HG02938 (cell line): ENCODE measurements around the gene SNX24.

Experiments used
- ATAC-seq: cut with Tn5 transposase; IDR thresholded peaks from one replicate; pipeline ENCODE4 v1.9.1; 2021; ENCODE audit warnings: mild to moderate bottlenecking, moderate library complexity; ENCODE audit not compliant: unreplicated experiment

The SNX24 gene

DNA sequence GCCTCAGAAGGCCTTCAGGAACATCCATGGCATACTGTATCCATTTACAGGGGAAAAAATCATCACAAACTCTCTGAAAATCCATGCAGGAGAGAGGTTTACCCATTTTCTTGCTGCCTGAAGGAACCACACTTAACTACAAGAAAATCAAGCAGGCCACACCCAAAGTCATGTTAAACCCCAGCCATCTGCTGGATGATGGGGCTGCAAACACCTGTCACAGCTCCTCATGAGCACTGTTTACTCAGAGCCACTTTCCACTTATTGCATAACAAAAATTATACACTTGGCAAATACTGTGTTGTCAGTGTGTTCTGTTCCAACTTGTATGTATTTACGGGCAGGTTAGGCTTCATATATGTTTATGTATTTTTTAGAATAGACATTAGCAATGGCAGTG is 155.3 kb downstream of the SNX24 start:
- ATAC-seq: no peak

- ATAC-seq: no peak
These were observed 156.4 kb downstream of the SNX24 start for GRCh38 chr5:123001808-123002207.

DNA sequence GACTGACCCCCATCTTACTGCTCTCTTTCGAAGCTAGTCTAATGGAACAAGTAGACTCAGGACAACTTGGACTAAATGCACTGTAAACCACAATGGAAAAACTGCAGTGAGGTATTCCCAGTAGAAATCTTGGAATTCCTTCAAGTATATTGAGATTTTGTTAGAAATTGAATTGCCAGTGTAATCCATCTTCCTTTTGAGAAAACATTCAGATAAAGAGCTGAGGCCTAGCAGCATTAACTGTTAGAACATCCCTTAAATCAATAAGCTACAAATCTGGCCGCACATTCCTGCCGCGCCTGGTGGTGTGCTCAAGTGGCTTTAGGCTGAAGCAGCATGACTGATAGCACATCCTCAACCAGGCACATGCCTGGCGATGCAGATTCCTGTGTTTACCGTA is 161.8 kb downstream of the SNX24 start:
- no peak for ATAC-seq

DNA sequence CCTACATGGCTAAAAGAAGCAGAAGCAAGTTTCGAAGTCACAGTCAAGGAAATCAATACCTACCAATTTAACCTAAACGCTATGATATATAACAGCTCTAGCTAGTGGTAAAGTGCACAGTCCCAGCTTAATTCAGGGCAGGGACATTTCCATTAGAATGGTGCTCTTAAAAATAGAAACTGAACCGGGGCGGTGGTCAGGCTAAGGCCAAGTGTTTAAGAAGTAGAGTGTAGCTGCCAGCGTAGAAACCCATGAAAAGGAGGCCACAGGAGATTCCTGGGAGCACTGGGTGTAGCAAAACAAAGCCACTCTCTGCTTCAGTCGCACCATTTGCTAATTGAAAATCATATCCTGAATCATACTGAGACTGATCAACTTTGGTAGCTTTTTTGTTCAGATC is 162.3 kb downstream of the SNX24 start:
- no peak for ATAC-seq

DNA sequence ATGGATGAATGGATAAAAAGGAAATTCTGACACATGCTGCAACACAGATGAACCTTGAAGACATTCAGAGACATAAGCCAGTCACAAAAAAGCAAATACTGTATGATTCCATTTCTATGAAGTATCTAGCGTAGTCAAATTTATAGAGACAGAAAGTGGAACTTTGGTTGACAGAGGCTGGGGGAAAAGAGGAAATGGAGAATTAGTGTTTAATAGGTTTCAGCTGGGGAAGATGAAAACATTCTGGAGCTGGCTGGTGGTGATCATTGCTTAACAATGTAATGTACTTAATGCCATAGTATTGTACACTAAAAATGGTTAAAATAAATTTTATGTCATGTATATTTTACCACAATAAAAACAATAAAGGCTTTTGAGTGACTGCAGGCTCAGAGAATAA is 166.9 kb downstream of the SNX24 start:
- no peak for ATAC-seq

DNA sequence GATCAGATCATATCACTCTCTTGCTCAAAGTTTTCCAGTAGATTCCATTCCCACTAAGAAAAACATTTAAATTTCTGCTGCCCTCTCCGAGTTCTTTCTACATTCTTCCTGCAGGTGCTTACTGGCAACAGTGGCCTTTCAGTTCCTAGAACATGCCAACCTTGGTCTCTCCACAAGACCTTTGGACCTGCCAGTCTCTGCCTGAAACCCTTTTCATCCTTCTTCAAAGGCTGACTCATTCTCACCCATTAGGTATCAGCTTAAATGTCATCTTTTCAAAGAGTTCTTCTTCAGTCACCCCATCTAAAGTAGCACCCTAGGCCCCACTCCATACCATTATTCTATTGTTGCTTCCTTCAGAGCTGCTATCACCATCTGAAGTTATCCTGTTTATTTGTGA is 169.3 kb downstream of the SNX24 start:
- no peak for ATAC-seq

DNA sequence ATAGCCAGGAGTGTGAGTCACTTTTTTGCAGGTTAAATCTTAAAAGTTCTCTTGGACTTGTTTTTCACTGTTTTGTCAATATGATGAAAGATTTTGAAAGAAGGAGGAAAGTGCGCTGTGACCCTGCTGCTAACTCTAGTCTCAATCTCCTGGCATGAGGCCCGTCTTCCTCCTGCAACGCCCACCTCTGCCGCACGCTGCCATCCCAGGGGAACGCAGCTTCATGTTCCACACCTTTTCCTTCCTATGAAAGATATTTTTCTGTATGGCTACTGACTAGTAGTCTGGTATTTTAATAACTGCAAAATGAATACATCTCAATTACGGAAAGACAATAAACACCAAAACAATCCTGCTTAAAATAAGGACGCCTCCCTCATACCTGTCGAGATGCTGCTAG is 182.8 kb downstream of the SNX24 start:
- ATAC-seq: no peak

GRCh38 chr5:123033157-123033671 is 187.8 kb downstream of the SNX24 start:
- no peak for ATAC-seq

DNA sequence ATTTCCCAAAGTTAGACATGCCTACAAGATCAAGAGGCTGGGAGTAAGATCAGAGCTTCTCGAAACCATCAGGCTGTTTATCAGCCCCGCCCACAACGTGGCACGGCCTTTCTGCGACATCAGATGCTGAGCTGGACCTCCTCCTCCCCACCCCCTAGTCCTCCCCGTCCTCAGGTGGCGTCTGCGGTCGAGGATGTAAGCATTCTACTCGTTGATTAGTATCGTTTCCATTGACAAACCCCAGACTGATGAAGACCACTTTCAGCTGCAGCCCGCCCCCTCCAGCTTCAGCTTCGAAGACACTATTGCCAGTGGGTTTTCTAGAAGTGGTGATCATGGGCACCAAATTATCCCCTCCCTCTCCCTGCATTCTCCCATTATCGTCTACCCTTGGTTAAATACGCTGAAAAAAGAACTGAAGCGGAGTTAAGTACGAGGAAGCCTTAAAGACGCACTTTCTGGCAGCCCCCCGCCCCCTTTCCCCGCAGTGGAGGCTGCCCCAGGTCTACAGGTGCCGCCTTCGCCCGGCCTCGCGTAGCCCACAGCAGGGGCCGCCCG is 190.0 kb downstream of the SNX24 start:
- ATAC-seq: peak; percentile 28

DNA sequence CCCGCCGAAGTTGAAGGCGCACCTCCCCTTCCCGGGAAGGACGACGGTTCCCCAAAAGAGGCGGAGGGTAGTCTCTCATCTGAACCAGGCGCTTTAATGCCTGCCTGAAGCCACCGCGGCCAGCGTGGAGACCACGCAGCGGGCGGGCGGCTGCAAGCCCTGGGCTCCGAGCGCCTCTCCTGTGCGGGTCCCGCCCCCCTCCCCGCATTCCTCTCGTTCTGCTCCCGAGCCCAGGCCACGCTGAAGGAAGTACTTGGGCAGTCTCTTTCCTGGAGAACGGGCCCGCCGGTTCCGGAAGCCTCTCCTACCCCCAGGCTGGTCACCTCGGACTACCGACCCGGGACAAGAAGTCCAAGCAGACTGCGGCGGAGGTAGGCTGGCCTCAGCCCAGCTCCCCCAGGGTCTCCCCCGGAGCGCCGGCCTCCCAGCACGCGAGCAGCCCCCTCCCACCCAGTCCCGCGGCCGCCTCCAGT is 190.5 kb downstream of the SNX24 start:
- ATAC-seq: peak; percentile 10

GRCh38 chr5:123036391-123037103 is 191.1 kb downstream of the SNX24 start, which contains the start of gene PPIC:
TSS of gene PPIC (minus strand) at chr5:123036725. CDS start at chr5:123036625, 100 bp downstream.
- peak; percentile 49 for ATAC-seq

- ATAC-seq: no peak
These were observed 191.6 kb downstream of the SNX24 start for GRCh38 chr5:123037104-123037418.

- ATAC-seq: no peak
These were observed 194.3 kb downstream of the SNX24 start for GRCh38 chr5:123039673-123040072.

DNA sequence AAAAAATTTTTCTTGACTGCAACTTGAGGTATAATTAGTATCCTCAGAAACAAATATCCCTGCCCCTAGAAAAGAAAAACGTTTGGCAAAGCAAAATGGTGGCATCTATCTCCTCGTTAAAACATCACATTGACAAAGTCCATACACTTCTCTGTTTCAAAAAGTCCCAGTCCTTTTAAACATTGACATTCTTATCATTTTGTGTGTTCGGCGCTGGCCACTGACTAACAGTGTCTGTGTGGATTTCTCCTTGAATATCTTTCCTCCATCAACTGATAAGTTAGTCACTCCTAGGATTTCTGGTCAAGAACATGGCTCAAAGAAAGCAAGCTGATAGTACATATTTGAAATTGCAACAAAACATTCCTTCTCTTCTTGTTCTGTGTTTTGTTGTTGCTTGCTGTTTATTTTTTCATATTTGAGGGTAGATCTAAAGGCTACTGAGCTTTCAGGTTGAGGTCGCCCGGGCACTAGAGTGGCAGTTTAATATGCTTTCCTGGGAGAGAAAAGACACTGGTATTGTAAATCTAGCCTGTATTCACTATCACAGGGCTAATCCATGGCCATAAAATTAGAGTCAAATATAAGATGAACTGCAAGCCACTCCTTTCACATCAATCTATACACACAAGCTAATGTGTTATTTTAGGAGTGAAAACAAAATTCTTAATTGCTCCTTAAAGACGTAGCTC is 199.7 kb downstream of the SNX24 start:
- no peak for ATAC-seq

GRCh38 chr5:123046222-123046621 is 200.8 kb downstream of the SNX24 start:
- ATAC-seq: no peak

- ATAC-seq: no peak
These were observed 202.3 kb downstream of the SNX24 start for GRCh38 chr5:123047706-123048105.

DNA sequence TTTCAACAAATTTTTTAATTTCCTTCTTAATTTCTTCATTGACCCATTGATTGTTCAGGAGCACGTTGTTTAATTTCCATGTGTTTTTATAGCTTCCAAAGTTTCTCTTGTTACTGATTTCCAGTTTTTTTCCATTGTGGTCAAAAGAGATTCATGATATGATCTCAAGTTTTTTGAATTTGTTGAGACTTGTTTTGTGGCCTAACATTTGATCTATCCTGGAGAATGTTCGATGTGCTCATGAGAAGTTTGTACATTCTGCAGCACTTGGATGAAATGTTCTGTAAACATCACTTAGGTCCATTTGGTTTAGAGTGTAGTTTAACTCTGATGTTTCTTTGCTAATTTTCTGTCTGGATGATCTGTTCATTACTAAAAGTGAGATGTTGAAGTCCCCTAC is 205.8 kb downstream of the SNX24 start:
- ATAC-seq: no peak
